ENCODE measurements around the gene EPO.
A peak's percentile ranks its signal among the peaks of the same experiment; 100 is the strongest.

EPO gene

GRCh38 chr7:100720279-100720670 is at the start of gene EPO:
TSS of gene EPO (plus strand) at chr7:100720468. CDS start at chr7:100720981, 513 bp downstream.
- H3K4me1 ChIP-seq (ENCODE audit: control insufficient read depth, insufficient read depth, low read length), result no peaks in the 10 kb centered on the region
- H3K27ac ChIP-seq (ENCODE audit: low read depth, low read length), result no peak within 1 kb of the TSS
- H3K4me3 ChIP-seq (ENCODE audit: low read length), result no peak within 1 kb of the TSS
- no peaks in the 10 kb centered on the region for H3K36me3 ChIP-seq (ENCODE audit: control insufficient read depth, insufficient read depth, low read length)
- peaks cover 14% of the 10 kb centered on the region for H3K27me3 ChIP-seq (ENCODE audit: control insufficient read depth, insufficient read depth, low read length)
- H3K9ac ChIP-seq (ENCODE audit: low read length), result no peak within 1 kb of the TSS

- peaks cover 4% of the 10 kb centered on the region for H3K4me1 ChIP-seq (ENCODE audit: control insufficient read depth, insufficient read depth, low read length)
- H3K27ac ChIP-seq (ENCODE audit: low read depth, low read length), result no peak overlapping the region
- H3K4me3 ChIP-seq (ENCODE audit: low read length), result no peak overlapping the region
- peaks cover 2% of the 10 kb centered on the region for H3K36me3 ChIP-seq (ENCODE audit: control insufficient read depth, insufficient read depth, low read length)
- H3K9ac ChIP-seq (ENCODE audit: low read length), result no peak overlapping the region
- no peaks in the 10 kb centered on the region for H3K27me3 ChIP-seq (ENCODE audit: control insufficient read depth, insufficient read depth, low read length)
Measured at GRCh38 chr7:100671353-100672327, 48.6 kb upstream of the EPO start.

GRCh38 chr7:100673302-100673941 is 46.8 kb upstream of the EPO start, which contains the start of gene GNB2:
TSS of gene GNB2 (plus strand) at chr7:100673740. CDS start at chr7:100676266, 2,526 bp downstream.
- H3K27ac ChIP-seq (ENCODE audit: low read depth, low read length), result peak within 1 kb of the TSS; percentile 98
- peaks cover 4% of the 10 kb centered on the region for H3K4me1 ChIP-seq (ENCODE audit: control insufficient read depth, insufficient read depth, low read length)
- peak within 1 kb of the TSS; percentile 95 for H3K4me3 ChIP-seq (ENCODE audit: low read length)
- peak within 1 kb of the TSS; percentile 95 for H3K9ac ChIP-seq (ENCODE audit: low read length)
- H3K27me3 ChIP-seq (ENCODE audit: control insufficient read depth, insufficient read depth, low read length), result no peaks in the 10 kb centered on the region
- peaks cover 20% of the 10 kb centered on the region for H3K36me3 ChIP-seq (ENCODE audit: control insufficient read depth, insufficient read depth, low read length)

GRCh38 chr7:100673942-100674410 is 46.3 kb upstream of the EPO start:
- H3K4me1 ChIP-seq (ENCODE audit: control insufficient read depth, insufficient read depth, low read length), result peaks cover 4% of the 10 kb centered on the region
- H3K27me3 ChIP-seq (ENCODE audit: control insufficient read depth, insufficient read depth, low read length), result no peaks in the 10 kb centered on the region
- H3K36me3 ChIP-seq (ENCODE audit: control insufficient read depth, insufficient read depth, low read length), result peaks cover 22% of the 10 kb centered on the region
- H3K27ac ChIP-seq (ENCODE audit: low read depth, low read length), result peak overlapping the region; percentile 98
- H3K9ac ChIP-seq (ENCODE audit: low read length), result peak overlapping the region; percentile 95
- peak overlapping the region; percentile 95 for H3K4me3 ChIP-seq (ENCODE audit: low read length)

- Histone ChIP-seq H3K4me1 (ENCODE audit: control insufficient read depth, insufficient read depth, low read length) (peaks cover 4% of the 10 kb centered on the region), H3K27ac (ENCODE audit: low read depth, low read length) (peak overlapping the region; percentile 98), H3K36me3 (ENCODE audit: control insufficient read depth, insufficient read depth, low read length) (peaks cover 27% of the 10 kb centered on the region), H3K27me3 (ENCODE audit: control insufficient read depth, insufficient read depth, low read length) (no peaks in the 10 kb centered on the region), H3K4me3 (ENCODE audit: low read length) (peak overlapping the region; percentile 95), H3K9ac (ENCODE audit: low read length) (peak overlapping the region; percentile 95)
Measured at GRCh38 chr7:100674411-100675104, 45.7 kb upstream of the EPO start.

GRCh38 chr7:100675105-100675451 is 45.2 kb upstream of the EPO start:
- Histone ChIP-seq H3K4me3 (ENCODE audit: low read length) (peak overlapping the region; percentile 95), H3K9ac (ENCODE audit: low read length) (peak overlapping the region; percentile 95), H3K36me3 (ENCODE audit: control insufficient read depth, insufficient read depth, low read length) (peaks cover 28% of the 10 kb centered on the region), H3K4me1 (ENCODE audit: control insufficient read depth, insufficient read depth, low read length) (peaks cover 4% of the 10 kb centered on the region), H3K27ac (ENCODE audit: low read depth, low read length) (peak overlapping the region; percentile 98), H3K27me3 (ENCODE audit: control insufficient read depth, insufficient read depth, low read length) (no peaks in the 10 kb centered on the region)

GRCh38 chr7:100675581-100676350 is 44.5 kb upstream of the EPO start:
- peaks cover 28% of the 10 kb centered on the region for H3K36me3 ChIP-seq (ENCODE audit: control insufficient read depth, insufficient read depth, low read length)
- no peak overlapping the region for H3K9ac ChIP-seq (ENCODE audit: low read length)
- H3K4me3 ChIP-seq (ENCODE audit: low read length), result peak overlapping the region; percentile 95
- H3K27me3 ChIP-seq (ENCODE audit: control insufficient read depth, insufficient read depth, low read length), result no peaks in the 10 kb centered on the region
- peaks cover 4% of the 10 kb centered on the region for H3K4me1 ChIP-seq (ENCODE audit: control insufficient read depth, insufficient read depth, low read length)
- peak overlapping the region; percentile 98 for H3K27ac ChIP-seq (ENCODE audit: low read depth, low read length)

GRCh38 chr7:100676501-100677306 is 43.6 kb upstream of the EPO start:
- H3K4me1 ChIP-seq (ENCODE audit: control insufficient read depth, insufficient read depth, low read length), result peaks cover 4% of the 10 kb centered on the region
- no peaks in the 10 kb centered on the region for H3K27me3 ChIP-seq (ENCODE audit: control insufficient read depth, insufficient read depth, low read length)
- H3K9ac ChIP-seq (ENCODE audit: low read length), result no peak overlapping the region
- peak overlapping the region; percentile 43 for H3K4me3 ChIP-seq (ENCODE audit: low read length)
- peak overlapping the region; percentile 98 for H3K27ac ChIP-seq (ENCODE audit: low read depth, low read length)
- peaks cover 32% of the 10 kb centered on the region for H3K36me3 ChIP-seq (ENCODE audit: control insufficient read depth, insufficient read depth, low read length)

- H3K36me3 ChIP-seq (ENCODE audit: control insufficient read depth, insufficient read depth, low read length), result peaks cover 38% of the 10 kb centered on the region
- H3K4me3 ChIP-seq (ENCODE audit: low read length), result no peak overlapping the region
- no peaks in the 10 kb centered on the region for H3K27me3 ChIP-seq (ENCODE audit: control insufficient read depth, insufficient read depth, low read length)
- H3K4me1 ChIP-seq (ENCODE audit: control insufficient read depth, insufficient read depth, low read length), result peaks cover 4% of the 10 kb centered on the region
- no peak overlapping the region for H3K9ac ChIP-seq (ENCODE audit: low read length)
- no peak overlapping the region for H3K27ac ChIP-seq (ENCODE audit: low read depth, low read length)
Measured at GRCh38 chr7:100677308-100678267, 42.7 kb upstream of the EPO start.

- Histone ChIP-seq H3K27me3 (ENCODE audit: control insufficient read depth, insufficient read depth, low read length) (no peaks in the 10 kb centered on the region), H3K4me1 (ENCODE audit: control insufficient read depth, insufficient read depth, low read length) (peaks cover 4% of the 10 kb centered on the region), H3K36me3 (ENCODE audit: control insufficient read depth, insufficient read depth, low read length) (peaks cover 42% of the 10 kb centered on the region), H3K27ac (ENCODE audit: low read depth, low read length) (no peak overlapping the region), H3K9ac (ENCODE audit: low read length) (no peak overlapping the region), H3K4me3 (ENCODE audit: low read length) (no peak overlapping the region)
Measured at GRCh38 chr7:100678291-100678984, 41.8 kb upstream of the EPO start.

All from rectal smooth muscle tissue (tissue), 1 donor.